IMR-90 (cell line): ENCODE measurements around the gene IFNG. TPM values are rescaled to one million over a fixed set of nuclear protein-coding genes. Genes with fewer than 3 reads are reported as not detected.

Experiments used
- ATAC-seq: fragments of 200-7000 bp; cut with Tn5 transposase; 2 replicates; pipeline ENCODE4 v1.9.1; 2020; ENCODE audit warnings: low read depth, mild to moderate bottlenecking, moderate library complexity
- BruUV-seq: library from RNA; stranded (reverse); fragments of 400-500 nt; replicated peaks from 2 replicates; lab custom pipeline; 2021; lab: Mats Ljungman, UMichigan
- CTCF ChIA-PET: fragments of 300-600 bp; formaldehyde crosslinking; extraction: SDS; loops from one replicate; lab custom pipeline; 2021; ENCODE audit warnings: antibody characterized with exemption; lab: Yijun Ruan, JAX
- POLR2A ChIA-PET: fragments of 300-600 bp; sonication (Branson Sonifier 250); formaldehyde crosslinking; loops from one replicate; lab custom pipeline; 2022; ENCODE audit warnings: antibody characterized with exemption; ENCODE audit not compliant: unreplicated experiment; lab: Charles Lee
- DNase-seq: peaks from one replicate; pipeline ENCODE4 v3.0.0; 2013
- H2AFZ ChIP-seq: replicated peaks from 2 replicates; pipeline ENCODE3; 2013; ENCODE audit warnings: low read length, mild to moderate bottlenecking; ENCODE audit not compliant: poor library complexity
- H2AK5ac ChIP-seq: 2 replicates; pipeline ENCODE4 v1.6.1; 2013; ENCODE audit warnings: low read depth, low read length, inconsistent platforms
- H2AK9ac ChIP-seq: replicated peaks from 2 replicates; pipeline ENCODE3; 2013; ENCODE audit warnings: mild to moderate bottlenecking, low read depth, low read length, moderate library complexity; ENCODE audit not compliant: poor library complexity
- H2BK120ac ChIP-seq: 2 replicates; pipeline ENCODE4 v1.6.1; 2013; ENCODE audit warnings: low read depth, low read length, inconsistent platforms
- H2BK15ac ChIP-seq: 3 replicates; pipeline ENCODE4 v1.6.1; 2013; ENCODE audit warnings: low read depth, low read length, inconsistent platforms
- H2BK20ac ChIP-seq: 2 replicates; pipeline ENCODE4 v1.6.1; 2013; ENCODE audit warnings: low read depth, mild to moderate bottlenecking, inconsistent platforms, low read length, moderate library complexity
- H2BK5ac ChIP-seq: 2 replicates; pipeline ENCODE4 v1.6.1; 2013; ENCODE audit warnings: mild to moderate bottlenecking, low read depth, low read length, inconsistent platforms; ENCODE audit not compliant: poor library complexity, severe bottlenecking
- H3K14ac ChIP-seq: replicated peaks from 2 replicates; pipeline ENCODE4 v1.6.1; 2013; ENCODE audit warnings: low read depth, low read length, inconsistent platforms
- H3K18ac ChIP-seq: 2 replicates; pipeline ENCODE4 v1.6.1; 2013; ENCODE audit warnings: low read depth, low read length, control low read depth
- H3K23ac ChIP-seq: 2 replicates; pipeline ENCODE4 v1.6.1; 2013; ENCODE audit warnings: low read depth, low read length, inconsistent platforms
- H3K27ac ChIP-seq: 2 replicates; pipeline ENCODE4 v1.5.1; 2013; ENCODE audit warnings: mild to moderate bottlenecking, control low read depth, low read length; ENCODE audit not compliant: insufficient read depth
- H3K27me3 ChIP-seq: 2 replicates; pipeline ENCODE4 v1.6.1; 2013; ENCODE audit warnings: low read length; ENCODE audit not compliant: control insufficient read depth, insufficient read depth
- H3K36me3 ChIP-seq: 2 replicates; pipeline ENCODE4 v1.6.1; 2013; ENCODE audit warnings: low read length, mixed read lengths; ENCODE audit not compliant: control insufficient read depth, insufficient read depth
- H3K4ac ChIP-seq: 2 replicates; pipeline ENCODE4 v1.6.1; 2013; ENCODE audit warnings: low read depth, low read length, inconsistent platforms
- H3K4me1 ChIP-seq: 2 replicates; pipeline ENCODE4 v1.6.1; 2013; ENCODE audit warnings: low read length, mixed read lengths; ENCODE audit not compliant: control insufficient read depth, insufficient read depth
- H3K4me2 ChIP-seq: 2 replicates; pipeline ENCODE4 v1.6.1; 2013; ENCODE audit warnings: low read depth, mild to moderate bottlenecking, control low read depth, low read length, moderate library complexity
- H3K4me3 ChIP-seq: 2 replicates; pipeline ENCODE4 v1.5.1; 2013; ENCODE audit warnings: low read depth, mild to moderate bottlenecking, control low read depth, low read length, moderate library complexity; ENCODE audit not compliant: insufficient read depth
- H3K56ac ChIP-seq: 2 replicates; pipeline ENCODE4 v1.6.1; 2013; ENCODE audit warnings: low read length, inconsistent platforms; ENCODE audit not compliant: insufficient read depth; ENCODE audit errors: extremely low read depth
- H3K79me1 ChIP-seq, 2 experiments: 2 replicates each; pipeline ENCODE4 v1.6.1; 2013; ENCODE audit warnings: low read length in 2 of 2, inconsistent platforms in 1 of 2, low read depth in 1 of 2
- H3K9ac ChIP-seq: 2 replicates; pipeline ENCODE4 v1.6.1; 2013; ENCODE audit warnings: low read depth, low read length, control low read depth
- H3K9me1 ChIP-seq: 2 replicates; pipeline ENCODE4 v1.6.1; 2013; ENCODE audit warnings: low read length, inconsistent platforms; ENCODE audit not compliant: insufficient read depth
- H3K9me3 ChIP-seq: 2 replicates; pipeline ENCODE4 v1.6.1; 2013; ENCODE audit warnings: low read length; ENCODE audit not compliant: control insufficient read depth, insufficient read depth
- H4K20me1 ChIP-seq: 2 replicates; pipeline ENCODE4 v1.6.1; 2013; ENCODE audit warnings: low read length, inconsistent platforms; ENCODE audit not compliant: insufficient read depth
- H4K5ac ChIP-seq: 2 replicates; pipeline ENCODE4 v1.6.1; 2013; ENCODE audit warnings: mild to moderate bottlenecking, low read depth, low read length, control low read depth
- H4K8ac ChIP-seq, 2 experiments: 2 replicates each; pipeline ENCODE4 v1.6.1; 2013; ENCODE audit warnings: low read depth in 2 of 2, low read length in 2 of 2, control low read depth in 1 of 2, inconsistent platforms in 1 of 2
- H4K91ac ChIP-seq: 2 replicates; pipeline ENCODE4 v1.6.1; 2013; ENCODE audit warnings: low read depth, low read length, inconsistent platforms; ENCODE audit not compliant: insufficient read depth
- CHD1 ChIP-seq: IDR thresholded peaks from 2 replicates; pipeline ENCODE4 v1.6.1; 2012; ENCODE audit warnings: low read depth, low read length, improper control_type of control experiment
- dilution Hi-C: fragments of 300-500 bp; cut with HindIII; formaldehyde crosslinking; loops from one replicate; pipeline ENCODE4 v1.14.3; 2018; ENCODE audit warnings: low sequenced_read_pairs; ENCODE audit not compliant: unreplicated experiment
- in situ Hi-C: fragments of 300-500 bp; cut with MboI; formaldehyde crosslinking; loops from 3 replicates; pipeline ENCODE4 v1.14.3; 2019; ENCODE audit warnings: low sequenced_read_pairs, inconsistent platforms, mixed read lengths
- intact Hi-C: fragments of 100-400 bp; cut with micrococcal nuclease; formaldehyde crosslinking; loops from 2 replicates; pipeline ENCODE4 v1.10.0; 2022
- polyA plus RNA-seq, 3 experiments: library from polyadenylated mRNA; depleted of rRNA; stranded (reverse); fragments of >200 nt; gene quantifications; 2 replicates each; pipeline ENCODE4 v1.2.3, GENCODE V29; 2012; ENCODE audit warnings: low replicate concordance in 1 of 3
- total RNA-seq: library from RNA; depleted of rRNA; stranded (reverse); fragments of >200 nt; gene quantifications from 2 replicates; pipeline ENCODE4 v1.2.3, GENCODE V29; 2012

Gene IFNG
- total and polyA plus RNA-seq, 2 of the 4 experiments (the other 2 are of a cell fraction): not detected

GRCh38 chr12:68178184-68178583, 18.6 kb upstream of the IFNG start:
- H3K14ac ChIP-seq: no peak overlapping the region
- no peak overlapping the region for H3K23ac ChIP-seq
- no peak overlapping the region for H3K27ac ChIP-seq
- no peak overlapping the region for H2BK15ac ChIP-seq
- no peak overlapping the region for H3K18ac ChIP-seq
- H2BK5ac ChIP-seq: no peak overlapping the region
- in situ Hi-C loops: no loop called here
- H4K5ac ChIP-seq: no peak overlapping the region
- H3K4me2 ChIP-seq: no peak overlapping the region
- H4K20me1 ChIP-seq: no peaks in the 10 kb centered on the region
- no peaks in the 10 kb centered on the region for H3K27me3 ChIP-seq
- no peak overlapping the region for H3K4ac ChIP-seq
- no peak overlapping the region for H2AFZ ChIP-seq
- H3K9me1 ChIP-seq: no peaks in the 10 kb centered on the region
- no TSS peak for BruUV-seq
- H3K36me3 ChIP-seq: no peaks in the 10 kb centered on the region
- ATAC-seq: no peak
- ChIA-PET POLR2A (no interaction called here), CTCF (no interaction called here)
- no peak overlapping the region for H2BK20ac ChIP-seq
- TF ChIP-seq CHD1: no peak
- no peak overlapping the region for H4K91ac ChIP-seq
- dilution Hi-C loops: no loop called here
- H3K56ac ChIP-seq: no peak overlapping the region
- no peak overlapping the region for H2AK9ac ChIP-seq
- no peak for DNase-seq
- no peak overlapping the region for H4K8ac ChIP-seq
- no peak overlapping the region for H2BK120ac ChIP-seq
- H2AK5ac ChIP-seq: no peak overlapping the region
- no peak overlapping the region for H3K4me3 ChIP-seq
- H3K9me3 ChIP-seq: no peaks in the 10 kb centered on the region
- intact Hi-C loops: no loop called here
- no peak overlapping the region for H3K9ac ChIP-seq
- H3K4me1 ChIP-seq: no peaks in the 10 kb centered on the region
- H3K79me1 ChIP-seq: no peaks in the 10 kb centered on the region
